Bronchial smooth muscle cell (primary cell): ENCODE results near the gene RIN1. TPM values are rescaled to one million over a fixed set of nuclear protein-coding genes. Genes with fewer than 3 reads are reported as not detected.

ENCODE experiments used
- total RNA-seq: library from RNA; depleted of rRNA; stranded (reverse); fragments of >200 nt; gene quantifications from 2 replicates; pipeline ENCODE4 v1.2.1, GENCODE V29; 2014

Gene RIN1, protein sequence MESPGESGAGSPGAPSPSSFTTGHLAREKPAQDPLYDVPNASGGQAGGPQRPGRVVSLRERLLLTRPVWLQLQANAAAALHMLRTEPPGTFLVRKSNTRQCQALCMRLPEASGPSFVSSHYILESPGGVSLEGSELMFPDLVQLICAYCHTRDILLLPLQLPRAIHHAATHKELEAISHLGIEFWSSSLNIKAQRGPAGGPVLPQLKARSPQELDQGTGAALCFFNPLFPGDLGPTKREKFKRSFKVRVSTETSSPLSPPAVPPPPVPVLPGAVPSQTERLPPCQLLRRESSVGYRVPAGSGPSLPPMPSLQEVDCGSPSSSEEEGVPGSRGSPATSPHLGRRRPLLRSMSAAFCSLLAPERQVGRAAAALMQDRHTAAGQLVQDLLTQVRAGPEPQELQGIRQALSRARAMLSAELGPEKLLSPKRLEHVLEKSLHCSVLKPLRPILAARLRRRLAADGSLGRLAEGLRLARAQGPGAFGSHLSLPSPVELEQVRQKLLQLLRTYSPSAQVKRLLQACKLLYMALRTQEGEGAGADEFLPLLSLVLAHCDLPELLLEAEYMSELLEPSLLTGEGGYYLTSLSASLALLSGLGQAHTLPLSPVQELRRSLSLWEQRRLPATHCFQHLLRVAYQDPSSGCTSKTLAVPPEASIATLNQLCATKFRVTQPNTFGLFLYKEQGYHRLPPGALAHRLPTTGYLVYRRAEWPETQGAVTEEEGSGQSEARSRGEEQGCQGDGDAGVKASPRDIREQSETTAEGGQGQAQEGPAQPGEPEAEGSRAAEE
- 15.4 and 28.7 TPM in 2 replicates for total RNA-seq

DNA sequence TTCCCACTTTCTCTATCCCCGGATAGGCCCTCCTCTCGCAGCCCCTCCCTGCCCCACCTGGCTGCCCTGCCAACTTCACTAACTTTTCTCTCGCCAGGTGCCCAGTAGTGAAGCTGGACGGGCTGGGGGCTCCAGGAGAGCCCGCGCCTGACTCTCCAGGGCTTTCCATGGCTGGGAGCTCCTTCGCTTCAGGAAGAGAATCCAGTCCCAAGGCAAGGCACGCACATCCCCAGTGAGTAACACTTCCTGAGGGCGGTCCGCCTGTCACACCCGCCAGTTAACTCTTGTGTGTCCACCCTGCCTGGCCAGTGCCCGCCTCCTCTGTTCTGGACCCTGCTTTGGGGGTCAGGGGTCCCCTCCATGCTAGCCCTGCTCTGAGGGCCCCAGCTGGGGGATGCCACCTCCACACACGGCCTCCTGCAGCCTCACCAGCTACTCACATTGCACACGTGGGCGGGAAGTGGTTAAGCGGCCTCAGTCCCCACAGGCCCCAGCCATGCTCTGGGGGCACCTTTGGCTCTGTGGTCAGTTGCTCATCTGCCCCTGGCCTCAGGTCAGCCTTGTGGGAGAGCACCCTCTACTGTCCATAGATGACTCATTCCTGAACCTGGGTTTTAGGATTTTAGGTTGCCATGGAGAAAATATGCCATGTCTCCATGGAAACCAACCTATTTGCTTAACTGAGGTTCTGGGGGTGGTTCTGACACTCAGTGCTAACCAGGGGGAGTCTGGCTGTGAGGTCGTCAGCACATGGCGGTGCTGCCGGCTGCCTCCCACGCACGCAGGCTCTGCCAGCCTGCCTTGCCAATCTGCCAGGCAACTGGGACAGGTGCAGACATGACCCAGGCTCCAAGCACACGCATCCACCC lies at the start of gene RIN1:
RIN1 (minus strand) TSS at position 201 of the 869 bp plus-strand sequence; CDS start at position 169, 32 bp downstream.

GRCh38 chr11:66371627-66372415 lies 35.6 kb upstream of the RIN1 start, which contains the start of gene SLC29A2:
TSS of gene SLC29A2 (minus strand) at chr11:66371760. CDS start at chr11:66371591, 169 bp downstream.

DNA sequence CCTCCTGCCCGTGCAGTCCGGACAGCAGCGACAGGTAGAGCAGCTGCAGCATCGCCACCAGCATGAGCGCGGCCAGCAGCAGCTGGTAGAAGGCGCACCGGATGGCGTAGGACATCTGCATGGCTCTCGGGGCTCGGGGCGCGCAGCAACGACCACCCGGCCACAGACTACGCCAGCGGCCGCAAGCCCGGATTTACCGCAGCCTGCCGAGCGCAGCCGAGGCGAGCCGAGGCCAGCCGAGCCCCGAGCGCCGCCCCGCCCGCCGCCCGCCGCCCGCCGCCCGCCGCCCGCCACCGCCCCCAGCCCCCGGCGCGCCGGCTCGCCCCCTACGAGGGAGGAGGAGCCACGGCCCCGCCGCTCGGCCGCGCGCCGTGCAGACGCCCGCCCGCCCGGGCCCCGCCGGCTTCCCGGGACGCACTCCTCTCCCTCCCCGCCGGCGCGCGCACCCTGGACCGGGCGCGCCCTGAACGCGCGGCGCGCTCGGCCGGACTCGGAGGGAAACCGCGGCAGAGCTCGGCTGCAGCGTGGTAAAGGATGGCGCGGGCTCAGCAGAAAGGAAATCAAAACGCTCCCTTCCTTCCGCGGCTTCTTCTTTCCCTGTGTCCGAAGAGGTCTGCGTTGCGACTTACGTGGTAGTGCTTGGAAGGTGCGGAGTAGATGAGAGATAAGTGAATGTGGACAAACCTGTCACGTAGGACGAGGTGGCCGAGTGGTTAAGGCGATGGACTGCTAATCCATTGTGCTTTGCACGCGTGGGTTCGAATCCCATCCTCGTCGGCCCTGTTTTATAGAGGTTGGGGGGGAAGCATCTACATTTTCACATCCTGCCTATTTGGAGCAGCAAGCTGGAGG lies 11.4 kb upstream of the RIN1 start, which contains the start of gene B4GAT1:
B4GAT1 (minus strand) TSS at position 205 of the 852 bp plus-strand sequence; CDS start at position 121, 84 bp downstream.

GRCh38 chr11:66344550-66345315 lies 8.5 kb upstream of the RIN1 start, which contains the start of gene BRMS1:
TSS of gene BRMS1 (minus strand) at chr11:66345104. CDS start at chr11:66342234, 2,870 bp downstream.

GRCh38 chr11:66316849-66317251 lies 19.4 kb downstream of the RIN1 start, which contains the start of gene CD248:
TSS of gene CD248 (minus strand) at chr11:66317044. CDS start at chr11:66317027, 17 bp downstream.

DNA sequence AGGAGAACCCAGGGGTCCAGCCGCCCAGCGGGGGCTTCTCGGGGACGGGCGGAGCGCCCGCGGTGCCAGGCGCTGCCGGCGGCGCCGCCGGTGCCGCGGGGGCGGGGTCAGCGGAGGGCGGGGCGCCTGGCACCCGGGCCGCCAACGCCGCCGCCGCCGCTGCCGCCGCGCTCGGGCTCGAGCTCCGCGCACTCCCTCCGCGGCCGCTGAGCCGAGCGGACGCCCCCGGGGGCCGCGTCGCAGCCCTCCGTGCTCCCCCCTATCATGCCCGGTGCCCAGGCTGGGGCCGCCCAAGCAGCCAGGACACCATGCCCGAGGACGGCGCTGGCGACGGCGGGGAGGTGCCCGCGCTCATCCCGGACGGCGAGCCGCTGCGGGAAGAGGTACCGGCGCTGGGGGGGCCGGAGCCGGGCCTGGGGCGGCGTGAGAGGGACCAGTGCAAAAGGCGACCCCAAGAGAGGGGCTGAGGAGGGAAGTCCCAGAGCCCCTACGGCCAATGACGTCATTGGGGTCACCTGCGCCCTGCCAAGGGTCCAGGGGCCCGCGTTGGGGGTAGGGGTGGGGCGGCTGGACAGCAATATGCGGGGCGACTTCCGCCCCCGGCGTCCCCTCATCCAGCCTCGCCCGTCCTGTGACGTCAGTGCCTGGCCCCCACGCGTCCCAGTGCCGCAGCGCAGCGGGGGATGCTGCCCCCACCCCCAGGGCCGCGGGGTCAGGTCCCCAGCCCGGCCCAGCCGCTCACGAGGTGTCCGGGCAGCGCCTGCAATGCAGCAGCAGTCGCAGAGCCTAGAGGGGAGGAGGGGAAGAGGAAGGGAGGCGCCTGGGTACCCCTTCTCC lies 44.3 kb downstream of the RIN1 start, which contains the start of gene TMEM151A:
TMEM151A (plus strand) TSS at position 189 of the 837 bp plus-strand sequence; CDS start at position 309, 120 bp downstream.

DNA sequence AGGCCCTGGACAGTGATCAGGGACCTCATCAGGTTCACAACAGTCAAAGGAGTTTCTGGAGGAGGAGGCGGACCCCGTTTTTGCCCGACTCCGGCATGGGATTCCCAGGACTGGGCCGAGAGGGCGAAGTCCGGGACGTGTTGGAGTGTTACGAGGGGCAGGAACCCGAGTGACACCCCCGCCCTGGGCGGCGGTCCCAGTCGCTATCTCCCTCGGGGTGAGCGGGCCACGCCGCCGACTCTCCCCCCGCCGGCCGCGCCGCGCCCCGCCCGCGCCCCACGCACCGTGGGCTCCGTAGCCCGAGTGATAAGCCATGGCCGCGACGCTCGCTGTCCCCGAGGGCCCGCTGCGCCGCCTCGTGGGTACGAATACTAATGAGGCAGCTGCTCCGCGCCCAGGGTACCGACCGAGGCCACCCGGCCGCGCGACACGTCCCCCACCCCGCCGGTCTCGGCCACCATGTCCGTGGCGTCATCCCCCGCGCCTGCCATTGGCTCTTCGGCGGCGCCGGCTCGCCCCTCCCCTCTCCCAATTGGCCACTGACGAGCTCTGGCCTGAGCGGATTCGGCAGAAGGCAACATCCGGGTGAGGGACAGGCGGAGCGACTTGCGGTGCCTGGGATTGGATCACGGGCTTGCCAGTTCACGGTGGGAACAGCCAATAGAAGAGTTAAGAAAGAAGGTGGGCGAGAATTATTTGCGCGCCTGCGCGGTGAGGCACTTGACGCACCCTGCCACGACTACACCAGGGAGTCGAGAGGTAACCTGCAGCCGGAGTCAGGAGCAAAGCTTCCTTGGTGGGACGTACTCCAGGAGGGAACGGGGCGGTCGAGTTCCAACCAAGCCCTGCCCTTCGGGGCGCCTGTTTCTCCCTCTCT lies 47.3 kb downstream of the RIN1 start, which contains the start of gene YIF1A:
YIF1A (minus strand) TSS at position 473 of the 877 bp plus-strand sequence; CDS start at position 315, 158 bp downstream.

Other genes with a start within 250 kb of the RIN1 start
- 14.2 and 16.7 TPM in 2 replicates for gene KLC2, start 78.7 kb downstream of the RIN1 start, total RNA-seq
- gene RAB1B, start 67.8 kb downstream of the RIN1 start, total RNA-seq = 49.6 and 64.0 TPM in 2 replicates
- gene CNIH2, start 58.3 kb downstream of the RIN1 start, total RNA-seq = 0.17 TPM in 1 of 2 replicates, not detected in the other
- 164 and 174 TPM in 2 replicates for gene YIF1A, start 47.3 kb downstream of the RIN1 start, total RNA-seq
- 0.09 and 0.16 TPM in 2 replicates for gene TMEM151A, start 44.5 kb downstream of the RIN1 start, total RNA-seq
- 168 and 193 TPM in 2 replicates for gene CD248, start 19.4 kb downstream of the RIN1 start, total RNA-seq
- gene BRMS1, start 8.7 kb upstream of the RIN1 start, total RNA-seq = 44.8 and 49.3 TPM in 2 replicates
- gene B4GAT1, start 11.2 kb upstream of the RIN1 start, total RNA-seq = 24.6 and 41.6 TPM in 2 replicates
- gene SLC29A2, start 35.3 kb upstream of the RIN1 start, total RNA-seq = 0.17 and 0.47 TPM in 2 replicates
- gene NPAS4, start 84.6 kb upstream of the RIN1 start, total RNA-seq = not detected in 2 replicates
- gene MRPL11, start 102.4 kb upstream of the RIN1 start, total RNA-seq = 27.6 and 34.5 TPM in 2 replicates
- gene PELI3, start 130.5 kb upstream of the RIN1 start, total RNA-seq = 13.6 and 18.8 TPM in 2 replicates
- gene DPP3, start 144.0 kb upstream of the RIN1 start, total RNA-seq = 31.9 and 42.6 TPM in 2 replicates
- 21.9 and 36.9 TPM in 2 replicates for gene BBS1, start 174.2 kb upstream of the RIN1 start, total RNA-seq
- 8.0 and 10.1 TPM in 2 replicates for gene ZDHHC24, start 209.6 kb upstream of the RIN1 start, total RNA-seq
- 0.17 and 0.32 TPM in 2 replicates for gene ACTN3, start 210.5 kb upstream of the RIN1 start, total RNA-seq
- gene CTSF, start 232.2 kb upstream of the RIN1 start, total RNA-seq = 28.1 and 42.4 TPM in 2 replicates